ENCODE results near the gene BBC3. TPM values are rescaled to one million over a fixed set of nuclear protein-coding genes. Genes with fewer than 3 reads are reported as not detected.
A peak's percentile ranks its signal among the peaks of the same experiment; 100 is the strongest.

BBC3 gene
- total RNA-seq, 1 donor from 2014 or later = 37.0 TPM

GRCh38 chr19:47270408-47270807, 39.4 kb upstream of the BBC3 start:
- TF ChIP-seq CTCF (IDR thresholded peaks at IDR 0.05; ENCODE audit: partially characterized antibody, unreplicated experiment) = no peak
- Mint-ChIP-seq H3K4me3 (ENCODE audit: unreplicated experiment) (no peak overlapping the region), H3K27me3 (ENCODE audit: unreplicated experiment) (peaks cover 15% of the 10 kb centered on the region), H3K9me3 (ENCODE audit: unreplicated experiment) (peaks cover 7% of the 10 kb centered on the region), H3K27ac (ENCODE audit: unreplicated experiment) (no peak overlapping the region), H3K36me3 (ENCODE audit: unreplicated experiment) (no peaks in the 10 kb centered on the region), H3K4me1 (ENCODE audit: low read depth, unreplicated experiment) (peaks cover 13% of the 10 kb centered on the region)
- no peak for DNase-seq

GRCh38 chr19:47269596-47269995, 38.6 kb upstream of the BBC3 start:
- no peaks in the 10 kb centered on the region for H3K36me3 Mint-ChIP-seq (ENCODE audit: unreplicated experiment)

GRCh38 chr19:47268028-47268427, 37.0 kb upstream of the BBC3 start:
- Mint-ChIP-seq H3K27ac (ENCODE audit: unreplicated experiment) (peak overlapping the region; percentile 33), H3K9me3 (ENCODE audit: unreplicated experiment) (peaks cover 6% of the 10 kb centered on the region), H3K4me3 (ENCODE audit: unreplicated experiment) (no peak overlapping the region), H3K4me1 (ENCODE audit: low read depth, unreplicated experiment) (peaks cover 13% of the 10 kb centered on the region), H3K36me3 (ENCODE audit: unreplicated experiment) (no peaks in the 10 kb centered on the region), H3K27me3 (ENCODE audit: unreplicated experiment) (peaks cover 13% of the 10 kb centered on the region)
- no peak for TF ChIP-seq CTCF (IDR thresholded peaks at IDR 0.05; ENCODE audit: partially characterized antibody, unreplicated experiment)
- DNase-seq = no peak

More at GRCh38 chr19:47269596-47269995, 38.6 kb upstream of the BBC3 start:
- Mint-ChIP-seq H3K4me3 (ENCODE audit: unreplicated experiment) (no peak overlapping the region), H3K9me3 (ENCODE audit: unreplicated experiment) (peaks cover 6% of the 10 kb centered on the region), H3K27ac (ENCODE audit: unreplicated experiment) (no peak overlapping the region), H3K27me3 (ENCODE audit: unreplicated experiment) (peaks cover 13% of the 10 kb centered on the region), H3K4me1 (ENCODE audit: low read depth, unreplicated experiment) (peaks cover 13% of the 10 kb centered on the region)
- no peak for TF ChIP-seq CTCF (IDR thresholded peaks at IDR 0.05; ENCODE audit: partially characterized antibody, unreplicated experiment)
- no peak for DNase-seq

GRCh38 chr19:47267350-47267759, 36.4 kb upstream of the BBC3 start:
- no peak for TF ChIP-seq CTCF (IDR thresholded peaks at IDR 0.05; ENCODE audit: partially characterized antibody, unreplicated experiment)
- Mint-ChIP-seq H3K4me3 (ENCODE audit: unreplicated experiment) (no peak overlapping the region), H3K9me3 (ENCODE audit: unreplicated experiment) (peaks cover 2% of the 10 kb centered on the region), H3K4me1 (ENCODE audit: low read depth, unreplicated experiment) (peaks cover 8% of the 10 kb centered on the region), H3K36me3 (ENCODE audit: unreplicated experiment) (no peaks in the 10 kb centered on the region), H3K27ac (ENCODE audit: unreplicated experiment) (no peak overlapping the region), H3K27me3 (ENCODE audit: unreplicated experiment) (peaks cover 9% of the 10 kb centered on the region)
- no peak for DNase-seq

- no peak for TF ChIP-seq CTCF (IDR thresholded peaks at IDR 0.05; ENCODE audit: partially characterized antibody, unreplicated experiment)
- Mint-ChIP-seq H3K27me3 (ENCODE audit: unreplicated experiment) (peaks cover 6% of the 10 kb centered on the region), H3K4me1 (ENCODE audit: low read depth, unreplicated experiment) (peaks cover 6% of the 10 kb centered on the region), H3K27ac (ENCODE audit: unreplicated experiment) (no peak overlapping the region), H3K9me3 (ENCODE audit: unreplicated experiment) (no peaks in the 10 kb centered on the region), H3K36me3 (ENCODE audit: unreplicated experiment) (no peaks in the 10 kb centered on the region), H3K4me3 (ENCODE audit: unreplicated experiment) (no peak overlapping the region)
- DNase-seq = no peak
These were observed 35.5 kb upstream of the BBC3 start for GRCh38 chr19:47266401-47266941.

Data from glutamatergic neuron (in vitro differentiated cells).